SIG-M5 (cell line): ENCODE measurements around the gene LENEP.

Experiments used
- DNase-seq: peaks from one replicate; lab custom pipeline; 2025; lab: John Stamatoyannopoulos, UW

LENEP gene

DNA sequence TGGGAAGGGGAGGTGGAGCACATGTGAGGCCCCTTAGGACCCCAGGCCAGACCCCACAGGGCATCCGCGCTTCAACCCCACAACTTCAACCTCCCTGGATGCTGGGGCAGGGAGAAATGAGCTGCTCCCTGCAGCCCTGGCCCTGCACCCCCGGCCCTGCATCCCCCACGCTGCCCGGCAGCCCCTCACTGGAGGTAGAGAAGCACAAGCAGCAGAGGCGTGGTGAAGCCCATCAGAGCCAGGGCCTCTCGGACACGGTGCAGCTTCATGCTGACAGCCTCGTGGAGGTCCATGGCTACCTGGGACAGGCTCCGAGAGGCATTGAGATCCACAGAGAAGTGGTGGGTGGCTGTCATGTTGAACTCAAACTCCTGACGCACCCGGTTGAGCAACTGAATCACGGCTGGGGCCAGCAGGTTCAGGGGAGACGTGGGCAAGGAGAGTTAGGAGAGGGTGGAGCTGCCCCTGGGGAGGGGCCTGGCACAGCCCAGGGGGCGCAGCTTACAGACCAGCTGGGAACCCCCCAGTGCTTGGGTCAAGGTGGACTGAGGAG, 36.9 kb downstream of the LENEP start:
- no peak for DNase-seq

DNA sequence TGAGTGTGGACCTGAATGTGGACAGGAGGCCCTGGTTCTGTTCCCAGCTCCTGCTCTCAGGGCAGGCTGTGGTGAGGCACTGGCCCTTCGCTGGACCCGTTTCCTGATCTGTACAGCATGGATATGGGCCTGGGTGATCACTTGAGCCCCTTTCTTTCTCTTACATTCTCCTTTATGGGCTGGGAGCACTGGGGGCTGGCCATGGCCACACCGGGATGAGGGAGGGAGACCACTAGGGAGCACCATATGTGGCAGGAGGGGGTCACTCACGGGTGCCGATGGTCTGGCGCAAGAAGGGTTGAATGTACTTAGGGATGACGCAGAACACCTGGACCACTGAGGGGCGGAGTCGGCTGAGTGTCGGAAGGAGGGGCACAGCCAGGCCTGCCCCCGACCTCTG, 37.5 kb downstream of the LENEP start:
- no peak for DNase-seq

DNA sequence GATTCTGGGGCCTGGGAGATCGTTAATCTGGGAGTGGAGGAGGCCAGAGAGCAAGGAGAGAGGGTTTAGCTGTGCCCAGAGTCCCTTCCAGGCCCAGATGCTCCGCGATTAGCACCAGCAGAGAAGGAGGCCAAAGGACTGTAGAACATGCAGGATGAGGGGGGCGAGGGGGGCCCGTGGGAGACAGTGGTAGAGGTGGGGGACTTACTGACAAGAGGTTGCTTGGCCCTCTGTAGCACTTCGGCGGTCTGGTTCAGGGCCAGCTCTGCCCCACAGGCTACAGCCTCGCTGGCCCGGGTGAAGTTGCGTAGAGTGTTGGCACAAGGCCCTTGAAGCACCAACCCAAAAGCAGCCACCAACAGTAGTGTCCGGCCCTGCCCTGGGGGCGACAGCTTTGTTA, 39.5 kb downstream of the LENEP start:
- DNase-seq: no peak

DNA sequence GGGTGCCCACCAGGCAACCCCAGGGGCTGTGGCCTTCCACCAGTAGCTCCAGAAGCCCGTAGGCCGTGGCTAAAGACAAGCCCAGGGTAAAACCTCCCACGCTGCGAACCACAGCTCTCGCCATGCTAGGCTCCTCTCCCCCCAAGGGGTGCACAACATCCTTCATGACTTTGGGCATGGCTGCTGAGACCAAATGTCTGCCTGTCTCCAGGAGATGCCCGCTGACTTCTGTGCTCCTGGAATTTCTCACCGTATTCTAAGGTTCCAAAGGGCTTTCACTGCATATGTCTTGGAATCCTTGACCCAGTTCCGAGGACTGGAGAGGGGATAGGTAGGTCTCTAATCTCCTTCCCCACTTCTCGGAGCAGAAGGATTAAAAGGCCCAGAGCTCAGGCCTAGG, 40.1 kb downstream of the LENEP start, which contains the start of the genes DCST1 and DCST2:
TSS of gene DCST1 (plus strand) at position 301 of the 400 bp plus-strand sequence. CDS start 213 bp downstream, outside the sequence.
TSS of gene DCST2 (minus strand) at position 258 of the 400 bp plus-strand sequence. CDS start at position 178, 80 bp downstream.
- DNase-seq: no peak

DNA sequence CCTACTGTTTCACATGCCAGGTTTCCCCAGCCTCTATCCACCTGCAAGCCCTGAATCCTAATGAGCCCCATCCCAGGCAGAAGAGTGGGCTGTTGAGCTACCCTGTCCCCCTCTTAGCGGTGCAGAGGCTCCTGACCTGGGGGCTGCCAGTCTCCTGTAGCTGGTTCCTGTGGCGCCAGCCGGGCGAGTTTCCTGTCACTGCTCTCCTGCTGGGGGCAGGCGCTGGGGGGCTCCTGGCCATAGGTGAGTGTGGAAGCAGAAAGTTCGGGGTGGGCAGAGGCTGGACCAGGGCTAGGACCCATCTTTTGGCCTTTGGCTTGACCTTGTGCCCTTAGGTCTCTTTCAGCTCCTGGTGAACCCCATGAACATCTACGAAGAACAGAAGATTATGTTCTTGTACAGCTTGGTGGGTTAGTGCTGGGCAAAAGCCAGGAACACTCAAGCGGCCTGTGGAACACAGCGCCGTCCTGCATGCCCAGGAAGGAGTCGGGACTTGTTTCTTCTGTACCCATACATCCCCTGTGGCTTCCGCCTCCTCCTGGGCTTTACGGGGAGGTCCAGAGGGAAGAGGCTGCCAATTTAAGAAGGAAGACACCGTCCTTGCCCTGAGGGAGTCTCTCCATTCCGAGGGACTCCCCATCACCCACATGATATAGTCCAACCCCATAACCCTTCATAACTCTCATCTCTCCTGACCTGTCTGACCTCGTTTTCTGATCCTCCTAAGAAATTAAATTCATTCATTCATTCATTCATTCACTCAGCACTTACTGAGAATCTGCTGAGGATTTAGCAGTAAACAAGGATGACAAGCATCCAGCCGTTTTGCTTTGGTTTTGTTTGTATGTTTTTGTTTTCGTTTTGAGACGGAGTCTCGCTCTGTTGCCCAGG, 41.2 kb downstream of the LENEP start:
- DNase-seq: no peak

DNA sequence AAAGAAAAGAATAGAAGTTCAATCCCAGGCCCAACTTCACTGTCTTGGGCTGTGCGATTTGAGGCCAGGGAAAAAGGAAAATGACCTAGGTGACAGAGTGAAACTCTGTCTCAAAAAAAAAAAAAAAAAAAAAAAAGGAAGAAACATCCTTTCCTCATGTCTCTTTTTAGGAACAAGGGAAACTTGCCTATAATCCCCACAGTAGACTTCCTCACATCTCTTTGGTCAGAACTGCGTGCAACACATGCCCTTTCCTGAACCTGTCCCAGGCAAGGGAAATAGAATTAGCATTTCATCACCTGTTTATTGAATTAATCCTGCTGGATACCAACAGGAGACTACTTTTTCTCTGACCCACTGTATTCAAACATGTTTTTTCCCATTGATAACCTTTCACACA, 42.5 kb downstream of the LENEP start:
- DNase-seq: no peak

DNA sequence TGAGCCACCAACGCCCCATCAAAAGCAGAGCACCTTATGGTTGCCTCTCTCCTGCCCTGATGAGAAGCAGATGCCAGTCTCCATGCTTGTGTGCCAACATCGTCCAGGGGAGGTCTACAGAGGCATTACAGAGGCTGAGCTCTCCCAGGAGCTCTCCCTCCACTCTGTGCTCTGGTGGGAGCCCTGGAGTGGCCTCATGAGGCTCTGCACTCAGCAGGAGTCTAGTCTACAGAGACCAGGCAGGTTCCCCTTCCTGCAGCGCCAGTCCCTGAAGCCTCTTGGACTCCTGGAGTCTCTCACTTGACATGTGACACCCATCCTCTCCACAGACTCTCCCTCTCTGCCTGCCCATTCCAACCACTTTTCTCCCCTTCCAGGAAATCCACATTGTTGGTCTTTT, 43.7 kb downstream of the LENEP start:
- no peak for DNase-seq

DNA sequence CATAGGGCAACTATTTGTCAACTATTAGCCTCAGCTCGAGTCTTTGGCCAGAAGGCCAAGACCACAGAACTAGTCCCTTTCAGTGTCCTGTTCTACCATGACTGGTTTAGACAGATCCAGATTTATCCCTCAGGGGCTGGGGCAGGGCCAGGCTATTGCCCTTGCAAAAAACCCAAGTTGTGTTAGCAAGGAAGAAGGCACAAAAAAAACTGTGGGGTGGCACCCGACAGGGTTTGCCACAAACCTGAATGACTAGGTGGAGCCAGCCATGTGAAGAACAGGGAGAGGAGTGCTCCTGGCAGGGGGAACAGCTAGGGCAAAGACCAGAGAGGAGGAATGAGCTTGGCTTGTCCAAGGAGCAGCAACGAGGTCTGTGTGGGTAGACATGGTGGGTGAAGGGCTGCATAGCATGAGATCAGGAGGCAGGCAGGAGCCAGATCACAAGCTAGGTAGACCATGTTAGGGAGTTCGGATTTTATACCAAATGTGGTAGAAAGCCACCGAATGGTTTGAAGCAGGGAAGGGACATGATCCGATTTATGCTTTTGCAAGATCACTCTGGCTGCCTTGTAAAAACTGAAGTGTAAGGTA, 44.6 kb downstream of the LENEP start:
- DNase-seq: no peak

DNA sequence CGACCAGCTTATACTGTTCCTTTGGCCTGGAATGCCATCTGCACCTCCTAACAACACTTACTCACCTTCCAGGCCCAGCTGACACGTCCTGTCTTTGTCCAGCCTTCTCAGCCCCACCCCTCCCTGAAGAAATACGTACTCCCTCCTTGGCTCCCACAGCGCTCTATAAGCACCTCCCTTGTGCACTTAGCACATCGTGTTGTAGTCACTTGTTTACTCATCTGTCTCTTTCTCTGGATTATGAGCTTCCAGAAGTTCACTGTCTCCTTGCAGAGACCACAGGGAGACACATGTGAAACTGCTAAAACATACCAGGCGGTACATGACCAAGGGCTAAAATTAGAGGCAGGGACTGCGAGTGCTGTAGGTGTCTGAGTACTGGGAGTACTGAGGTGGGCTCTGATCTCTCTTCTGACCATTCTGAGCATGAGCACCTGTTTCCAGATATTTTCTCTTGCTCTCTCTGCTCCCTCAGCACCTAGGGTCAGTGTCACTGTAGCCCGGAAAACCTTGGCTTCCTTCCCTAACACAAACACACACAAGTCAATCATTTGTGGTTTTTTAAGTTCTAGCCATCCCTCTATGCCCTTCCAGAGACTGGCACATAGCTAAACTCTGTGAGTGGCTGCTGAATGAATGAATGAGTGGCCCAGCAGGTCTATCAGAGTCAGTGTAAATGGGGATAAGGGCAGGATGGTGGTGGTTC, 45.4 kb downstream of the LENEP start:
- DNase-seq: no peak

DNA sequence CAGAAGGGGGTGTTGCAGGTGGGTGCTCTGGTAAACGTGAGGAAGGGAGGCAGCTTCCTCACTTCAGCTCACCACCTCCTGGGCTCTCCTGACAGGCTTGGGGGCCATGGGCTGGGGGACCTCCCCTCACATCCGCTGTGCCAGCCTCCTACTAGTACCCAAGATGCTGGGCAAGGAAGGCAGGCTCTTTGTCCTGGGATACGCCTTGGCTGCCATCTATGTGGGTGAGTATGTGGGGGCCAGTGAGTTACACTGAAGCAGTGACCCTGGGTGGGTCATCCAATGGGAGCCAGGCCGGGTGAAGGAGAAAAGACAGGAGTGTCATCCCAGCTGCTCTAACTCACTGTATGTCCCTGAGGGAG, 45.9 kb downstream of the LENEP start:
- DNase-seq: no peak

DNA sequence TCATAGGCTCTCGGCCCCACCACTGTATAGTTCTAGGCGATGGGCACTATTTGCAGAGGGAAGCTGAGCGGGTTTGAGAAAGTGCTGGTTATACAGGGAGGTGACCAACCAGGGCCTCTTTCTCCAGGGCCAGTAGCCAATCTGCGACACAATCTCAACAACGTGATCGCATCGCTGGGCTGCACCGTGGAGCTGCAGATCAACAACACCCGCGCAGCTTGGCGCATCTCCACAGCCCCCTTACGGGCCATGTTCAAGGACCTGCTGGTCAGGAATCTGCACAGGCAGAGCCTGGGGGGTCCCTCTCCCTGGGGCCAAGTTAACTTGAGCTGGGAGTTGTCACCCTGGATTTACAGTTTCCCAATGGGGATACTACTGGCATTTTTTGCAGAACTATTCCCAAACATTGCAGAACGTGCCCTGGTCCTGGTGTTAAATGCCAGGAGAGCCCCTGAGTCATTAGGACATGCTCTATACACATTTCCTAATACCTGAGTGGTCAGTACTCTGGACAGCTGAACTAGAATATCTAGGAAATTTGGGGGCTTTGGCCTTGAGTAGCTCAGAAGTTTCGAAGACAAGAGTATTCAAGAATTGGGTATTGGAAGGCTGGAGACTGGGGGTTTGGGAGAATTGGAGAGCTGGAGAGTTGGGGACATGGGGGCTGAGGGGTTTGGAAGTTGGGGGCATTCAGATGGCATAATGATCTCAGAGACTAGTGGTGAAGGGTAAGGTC, 47.1 kb downstream of the LENEP start:
- no peak for DNase-seq

DNA sequence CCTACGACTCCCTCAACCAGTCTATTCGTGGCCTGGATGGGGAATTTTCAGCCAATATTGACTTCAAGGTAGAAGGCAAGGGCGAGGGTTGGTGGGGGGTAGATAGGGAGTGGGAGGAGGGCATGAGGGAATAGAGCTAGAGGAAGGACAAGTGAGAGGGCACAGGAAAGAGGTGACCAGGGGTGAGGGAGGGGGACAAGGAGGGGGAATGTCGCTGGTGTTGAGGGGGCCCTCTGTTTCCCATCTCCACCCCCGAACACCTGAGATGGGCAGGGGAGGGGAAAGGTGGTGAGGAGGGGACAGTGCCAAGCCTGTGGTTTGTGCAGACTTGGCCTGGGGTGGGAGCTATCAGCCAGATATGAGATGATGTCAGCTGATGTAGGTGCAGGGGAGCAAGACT, 49.4 kb downstream of the LENEP start:
- no peak for DNase-seq

DNA sequence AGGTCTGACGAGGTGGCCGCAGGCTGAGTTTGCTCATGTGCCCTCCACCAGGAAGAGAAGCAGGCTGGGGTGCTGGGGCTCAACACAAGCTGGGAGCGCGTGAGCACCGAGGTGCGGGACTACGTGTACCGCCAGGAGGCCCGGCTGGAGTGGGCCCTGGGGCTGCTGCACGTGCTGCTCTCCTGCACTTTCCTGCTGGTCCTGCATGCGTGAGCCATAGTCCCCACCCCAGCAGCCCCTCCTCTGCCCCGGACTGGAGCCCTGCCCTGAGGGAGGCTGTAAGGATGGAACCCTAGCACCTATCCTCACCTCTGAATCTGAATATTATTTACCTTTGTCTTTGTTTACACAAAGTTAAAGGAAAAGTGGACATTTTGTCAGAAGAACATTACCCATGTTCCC, 49.9 kb downstream of the LENEP start:
- DNase-seq: no peak

DNA sequence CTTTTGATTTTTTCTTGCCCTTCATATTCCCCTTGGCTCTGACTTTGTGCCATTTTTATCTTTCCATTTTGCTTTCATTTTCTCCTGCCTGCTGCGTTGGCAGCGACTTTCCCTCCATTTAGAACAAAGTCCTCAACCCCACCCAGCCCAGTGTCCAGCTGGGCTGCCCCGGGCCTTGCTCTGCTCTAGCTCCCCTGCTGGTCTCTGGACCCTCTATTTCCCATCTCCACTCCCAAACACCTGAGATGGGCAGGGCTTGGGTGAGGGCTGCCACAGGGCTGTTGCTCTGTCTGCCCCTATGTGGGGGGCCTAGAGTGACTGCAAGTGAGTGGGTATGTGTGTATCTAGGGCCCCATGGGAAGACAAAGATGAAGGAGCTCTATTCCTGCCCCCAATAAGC, 50.4 kb downstream of the LENEP start:
- no peak for DNase-seq
